HG03354 (cell line): ENCODE results near the gene CCDC85A.
A peak's percentile ranks its signal among the peaks of the same experiment; 100 is the strongest.
"Not testable (repeated sequence)": the region's sequence is repeated elsewhere in the genome, so short reads cannot be mapped to it uniquely, and the experiment has no call there.

ENCODE experiments used
- ATAC-seq: cut with Tn5 transposase; IDR thresholded peaks from one replicate; pipeline ENCODE4 v1.9.1; 2021; ENCODE audit warnings: mild to moderate bottlenecking; ENCODE audit not compliant: unreplicated experiment, poor library complexity, severe bottlenecking

Gene CCDC85A

DNA sequence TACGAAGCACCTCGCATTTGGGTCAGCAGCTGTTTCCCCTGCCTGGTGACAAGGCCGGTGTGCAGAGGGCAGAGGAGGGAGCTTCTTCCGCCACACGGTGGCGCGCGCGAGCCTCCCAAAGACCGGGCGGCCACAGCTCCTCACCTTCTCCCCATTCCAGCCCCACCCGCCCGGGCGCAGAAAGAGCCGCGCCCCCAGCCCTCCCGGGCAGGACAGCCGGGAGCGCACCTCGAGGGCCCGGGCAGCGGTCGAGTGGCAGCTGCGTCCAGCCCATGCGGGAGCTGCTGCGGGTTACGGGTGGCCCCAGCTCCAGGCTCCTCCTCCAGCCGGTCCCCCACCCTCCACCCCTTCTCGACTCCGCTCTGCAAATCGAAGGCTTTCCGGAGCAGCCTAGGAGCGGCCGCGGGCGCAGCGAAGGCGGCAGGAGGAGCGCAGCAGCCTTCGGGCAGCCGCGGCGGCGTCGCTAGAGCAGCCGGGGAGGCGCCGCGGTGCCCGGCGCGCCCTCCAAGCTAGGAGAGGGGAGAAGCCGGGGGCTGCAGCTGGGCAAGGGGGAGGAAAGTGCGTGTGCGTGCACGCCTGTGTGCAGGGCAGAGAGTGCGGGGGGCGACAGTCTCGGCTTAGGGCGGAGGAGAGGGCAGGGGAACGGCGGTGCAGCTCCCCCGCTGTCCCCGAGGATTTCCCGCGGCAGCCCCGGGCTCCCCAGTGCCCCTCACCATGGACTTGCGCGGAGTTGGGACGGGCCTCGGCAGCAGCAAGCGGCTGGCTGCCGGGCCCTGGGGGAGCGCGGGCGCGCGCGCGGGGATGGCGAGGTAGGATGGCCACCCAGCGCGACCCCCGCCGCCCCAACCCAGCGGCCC, at the start of gene CCDC85A:
CCDC85A (plus strand) TSS at position 348 of the 857 bp plus-strand sequence. CDS start 635 bp downstream, outside the sequence.
- peak; percentile 96 for ATAC-seq

DNA sequence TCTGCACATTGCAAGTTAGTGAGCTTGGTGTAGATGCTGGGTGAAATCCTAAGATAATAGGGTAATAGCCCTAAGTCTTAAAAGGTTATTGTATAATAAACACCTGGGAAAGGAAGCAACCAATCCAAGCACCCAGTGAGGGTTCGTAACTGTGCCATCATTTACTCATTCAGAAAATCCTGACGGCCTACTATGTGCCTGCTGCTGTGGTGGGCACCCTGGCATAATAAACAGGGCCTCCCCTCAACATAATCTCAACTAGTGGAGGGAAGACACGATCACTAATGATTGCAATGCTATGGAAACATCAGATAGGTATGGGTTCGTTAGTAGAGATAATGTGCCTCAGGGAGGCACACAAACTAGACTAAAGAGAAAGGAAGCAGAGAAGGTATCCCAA, 48.9 kb upstream of the CCDC85A start:
- ATAC-seq = no peak

DNA sequence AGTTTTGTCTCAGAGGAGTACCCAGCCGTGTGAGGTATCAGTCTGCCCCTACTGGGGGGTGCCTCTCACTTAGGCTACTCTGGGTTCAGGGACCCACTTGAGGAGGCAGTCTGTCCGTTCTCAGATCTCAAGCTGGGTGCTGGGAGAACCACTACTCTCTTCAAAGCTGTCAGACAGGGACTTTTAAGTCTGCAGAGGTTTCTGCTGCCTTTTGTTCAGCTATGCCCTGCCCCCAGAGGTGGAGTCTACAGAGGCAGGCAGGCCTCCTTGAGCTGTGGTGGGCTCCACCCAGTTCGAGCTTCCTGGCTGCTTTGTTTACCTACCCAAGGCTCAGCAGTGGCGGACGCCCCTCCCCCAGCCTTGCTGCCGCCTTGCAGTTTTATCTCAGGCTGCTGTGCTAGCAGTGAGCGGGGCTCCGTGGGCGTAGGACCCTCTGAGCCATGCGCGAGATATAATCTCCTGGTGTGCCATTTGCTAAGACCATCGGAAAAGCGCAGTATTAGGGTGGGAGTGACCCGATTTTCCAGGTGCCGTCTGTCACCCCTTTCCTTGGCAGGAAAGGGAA, 41.2 kb upstream of the CCDC85A start:
- not testable (repeated sequence) for ATAC-seq

DNA sequence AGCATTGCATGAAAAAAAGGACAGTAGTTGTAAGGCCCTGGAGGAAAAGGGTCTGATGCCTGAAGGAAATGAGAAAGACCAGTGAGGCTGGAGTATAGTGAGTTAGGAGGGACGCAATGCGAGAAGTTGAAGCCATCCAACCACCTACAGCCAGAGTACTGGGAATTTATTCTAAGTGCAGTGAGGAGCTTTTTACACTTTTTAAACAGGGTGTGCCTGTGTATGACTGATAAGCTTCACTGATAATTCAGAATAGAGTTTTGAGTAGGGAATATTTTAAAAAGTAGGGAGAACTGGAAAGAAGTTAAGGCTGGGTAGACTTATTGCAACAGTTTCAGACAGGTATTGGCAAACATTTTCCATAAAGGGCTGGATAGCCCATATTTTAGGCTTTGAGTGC, 35.9 kb upstream of the CCDC85A start:
- ATAC-seq = no peak

DNA sequence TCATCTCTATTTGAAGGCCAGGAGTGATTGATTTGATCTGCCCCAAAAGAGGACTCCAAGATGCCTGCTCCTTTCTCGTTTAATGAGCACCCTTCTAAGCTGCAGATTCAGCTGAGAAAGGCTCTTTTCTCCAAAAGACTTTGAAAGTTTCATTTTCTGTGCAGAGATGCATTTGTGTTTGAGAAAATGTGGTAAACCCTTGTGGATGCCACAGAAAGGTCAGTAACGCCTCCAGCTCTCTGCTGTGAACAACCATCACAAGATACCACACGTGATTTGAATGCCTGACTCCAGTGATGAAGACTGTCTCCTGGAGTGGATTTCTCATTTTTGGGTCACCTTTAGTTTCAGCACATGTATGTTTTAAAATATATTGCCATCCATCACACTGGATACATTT, 35.0 kb upstream of the CCDC85A start:
- ATAC-seq = no peak

DNA sequence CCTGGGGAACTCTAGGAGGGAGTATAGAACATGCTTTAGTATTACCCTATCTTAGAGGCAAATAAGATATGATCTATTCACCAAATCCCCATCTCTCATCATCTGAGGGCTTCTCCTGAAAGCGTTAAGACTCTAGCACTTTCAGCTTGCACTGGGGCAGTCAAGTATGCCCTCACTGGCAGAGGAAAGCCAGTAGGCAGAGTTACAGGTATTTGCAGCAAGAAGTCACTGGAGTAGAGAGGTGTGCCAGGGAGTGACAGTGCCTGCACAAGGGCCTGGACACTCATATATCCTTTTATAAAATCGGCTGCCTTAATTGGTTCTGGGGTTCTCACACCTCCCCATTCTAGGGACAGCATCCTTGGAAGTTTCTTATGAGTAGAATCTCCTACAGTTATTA, 31.9 kb upstream of the CCDC85A start:
- ATAC-seq = no peak

DNA sequence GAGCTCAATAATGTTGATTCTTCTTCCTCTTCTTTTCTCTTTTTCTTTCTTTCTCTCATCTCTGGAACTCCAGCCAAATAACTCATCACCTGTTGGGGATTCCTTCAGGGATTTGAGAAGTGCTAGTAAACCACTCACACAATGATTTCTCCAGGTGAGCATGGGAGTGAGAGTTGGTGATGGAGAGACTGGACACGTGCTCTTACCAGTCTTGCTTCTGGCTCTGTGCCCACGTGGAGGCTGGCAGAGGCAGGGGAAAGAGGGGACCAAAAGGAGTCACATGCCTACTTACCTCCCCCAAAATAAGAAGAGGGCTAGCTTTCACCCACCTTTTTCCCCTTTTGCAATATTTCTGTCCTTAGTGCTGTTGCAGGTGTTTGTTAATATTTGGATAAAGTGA, 28.6 kb upstream of the CCDC85A start:
- no peak for ATAC-seq

DNA sequence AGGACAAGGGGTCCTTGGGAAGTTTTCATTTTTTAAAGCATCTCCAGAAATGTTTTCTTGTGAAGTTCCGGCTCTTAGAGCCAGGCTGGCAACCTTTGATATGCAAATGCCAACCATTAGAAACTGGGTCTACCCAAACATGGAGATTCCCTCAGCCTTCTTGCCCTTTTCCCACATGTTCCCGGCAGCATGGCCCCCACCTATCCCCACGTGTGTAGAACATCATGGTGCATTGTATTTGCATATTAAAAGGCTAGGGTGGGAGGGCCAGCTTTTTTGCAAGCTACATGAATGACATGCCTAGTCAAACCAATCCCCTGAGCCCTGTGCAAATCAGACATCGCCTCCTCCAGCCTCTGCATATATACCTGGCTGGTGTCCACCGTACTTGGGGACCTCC, 23.9 kb upstream of the CCDC85A start:
- not testable (repeated sequence) for ATAC-seq

DNA sequence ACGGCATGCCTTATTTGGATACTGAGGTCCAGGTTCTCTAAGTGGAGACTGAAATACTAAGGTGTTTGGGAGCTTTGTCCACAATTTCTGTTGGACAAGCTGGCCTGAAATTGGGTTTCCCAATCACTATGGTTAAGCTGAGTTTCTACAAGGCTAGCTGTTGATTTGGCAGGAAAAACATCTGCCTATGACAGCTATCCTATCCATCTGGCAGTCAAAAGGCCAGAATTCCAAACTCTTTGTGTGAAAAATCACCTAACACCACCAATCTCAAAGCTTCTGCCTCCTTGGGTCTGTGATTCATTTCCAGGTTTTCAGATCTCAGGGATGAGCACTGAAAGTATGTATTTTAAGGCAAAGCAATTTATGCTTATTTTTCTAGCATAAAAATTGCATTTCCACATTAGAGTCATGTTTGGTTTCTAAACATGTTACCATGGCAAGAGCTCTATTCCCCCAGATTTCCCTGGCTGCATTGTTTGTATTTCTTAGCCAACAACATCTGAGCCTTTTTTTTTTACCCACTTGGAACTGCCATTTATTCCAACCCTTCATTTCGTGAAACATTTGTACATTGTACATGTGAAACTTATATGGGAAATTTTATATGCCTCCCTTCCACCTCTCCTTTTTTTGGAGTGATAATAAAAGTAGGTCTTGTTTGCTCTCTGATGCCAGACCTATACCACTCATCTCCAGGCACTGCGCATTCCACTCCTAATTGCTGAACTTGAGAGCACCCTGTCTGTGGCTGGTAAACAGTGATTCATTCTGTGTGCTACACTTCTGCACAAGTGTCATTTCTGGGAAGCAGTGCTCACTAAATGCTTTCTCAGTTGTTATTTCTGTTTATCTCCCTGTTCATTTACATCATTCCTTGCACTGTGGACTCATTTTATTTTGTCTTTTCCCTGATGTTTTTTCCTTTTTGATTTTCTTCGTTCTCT, 15.9 kb upstream of the CCDC85A start:
- no peak for ATAC-seq

DNA sequence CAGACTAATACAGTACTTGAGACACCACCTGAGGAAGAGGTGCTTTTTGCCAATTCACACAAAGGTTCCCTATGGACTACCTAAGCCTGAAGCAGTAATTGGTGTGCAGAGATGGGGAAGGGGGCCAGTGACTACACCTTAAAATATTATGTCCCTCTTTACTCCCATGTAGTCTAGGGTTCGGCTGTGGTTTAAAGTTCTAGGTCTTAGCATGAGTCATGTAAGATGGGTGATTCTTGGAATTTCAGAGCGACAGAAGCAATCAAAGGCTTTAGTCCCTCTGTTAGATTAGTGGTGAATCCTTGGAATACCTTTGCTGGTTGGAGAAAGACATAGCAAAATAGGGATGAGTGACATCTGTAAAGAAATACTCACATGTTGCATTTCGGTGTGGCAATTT, 14.3 kb upstream of the CCDC85A start:
- ATAC-seq = no peak

DNA sequence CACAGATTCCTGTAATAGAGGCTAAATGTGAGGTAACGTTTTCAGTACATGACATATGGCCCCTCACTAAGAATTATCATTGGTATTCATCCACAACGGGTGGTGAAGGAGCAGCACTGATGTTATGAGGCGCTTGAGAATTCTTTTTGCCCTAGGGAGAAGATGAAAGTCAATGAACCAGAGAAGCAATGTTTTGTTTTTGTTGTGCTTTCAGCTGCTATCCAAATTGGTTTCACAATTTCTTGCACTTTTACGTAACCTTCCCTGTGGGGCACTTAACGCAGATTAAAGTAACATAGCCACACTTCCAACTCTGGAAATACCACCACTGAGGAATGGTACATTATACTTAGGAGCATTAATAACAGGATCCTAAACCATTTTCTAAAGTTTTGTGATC, 13.3 kb upstream of the CCDC85A start:
- no peak for ATAC-seq

DNA sequence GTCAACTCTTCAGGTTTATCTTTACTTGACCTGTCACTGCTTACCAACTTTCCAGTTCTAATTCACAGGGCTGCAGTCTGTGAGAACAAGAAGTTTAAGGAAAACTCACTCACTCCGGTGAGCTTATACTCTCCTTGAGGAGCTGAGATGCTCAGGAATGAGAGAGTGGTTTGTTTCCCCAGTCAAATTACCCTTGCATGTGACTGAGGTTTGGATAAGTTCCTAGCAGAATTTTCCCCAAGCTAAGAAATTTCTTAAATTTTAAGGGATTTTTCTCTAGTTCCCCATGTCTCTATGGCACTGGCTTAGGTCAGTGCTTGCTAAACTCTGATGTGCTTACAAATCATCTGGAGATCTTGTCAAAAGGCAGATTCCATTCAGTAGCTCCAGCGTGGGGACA, 12.8 kb upstream of the CCDC85A start:
- no peak for ATAC-seq

DNA sequence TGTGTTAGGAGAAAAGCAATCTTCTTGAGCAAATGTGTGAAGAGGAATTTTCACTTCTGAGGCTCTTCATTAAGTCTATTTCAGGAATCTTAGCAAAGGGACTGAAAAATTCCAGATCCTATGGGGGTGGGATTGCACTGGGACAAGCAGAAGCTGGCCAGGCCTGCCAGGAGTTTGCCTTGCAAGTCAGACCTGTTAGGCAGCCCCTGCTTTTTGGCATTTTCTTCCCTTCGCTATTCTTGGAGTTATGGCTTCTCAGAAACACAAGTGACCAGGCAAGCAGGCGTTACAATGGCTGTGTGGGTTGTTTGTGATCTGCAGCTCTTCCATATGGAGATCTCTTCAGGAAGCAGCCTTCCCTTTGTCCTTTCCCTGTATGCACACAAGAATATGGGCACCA, 8.0 kb upstream of the CCDC85A start:
- ATAC-seq = no peak

DNA sequence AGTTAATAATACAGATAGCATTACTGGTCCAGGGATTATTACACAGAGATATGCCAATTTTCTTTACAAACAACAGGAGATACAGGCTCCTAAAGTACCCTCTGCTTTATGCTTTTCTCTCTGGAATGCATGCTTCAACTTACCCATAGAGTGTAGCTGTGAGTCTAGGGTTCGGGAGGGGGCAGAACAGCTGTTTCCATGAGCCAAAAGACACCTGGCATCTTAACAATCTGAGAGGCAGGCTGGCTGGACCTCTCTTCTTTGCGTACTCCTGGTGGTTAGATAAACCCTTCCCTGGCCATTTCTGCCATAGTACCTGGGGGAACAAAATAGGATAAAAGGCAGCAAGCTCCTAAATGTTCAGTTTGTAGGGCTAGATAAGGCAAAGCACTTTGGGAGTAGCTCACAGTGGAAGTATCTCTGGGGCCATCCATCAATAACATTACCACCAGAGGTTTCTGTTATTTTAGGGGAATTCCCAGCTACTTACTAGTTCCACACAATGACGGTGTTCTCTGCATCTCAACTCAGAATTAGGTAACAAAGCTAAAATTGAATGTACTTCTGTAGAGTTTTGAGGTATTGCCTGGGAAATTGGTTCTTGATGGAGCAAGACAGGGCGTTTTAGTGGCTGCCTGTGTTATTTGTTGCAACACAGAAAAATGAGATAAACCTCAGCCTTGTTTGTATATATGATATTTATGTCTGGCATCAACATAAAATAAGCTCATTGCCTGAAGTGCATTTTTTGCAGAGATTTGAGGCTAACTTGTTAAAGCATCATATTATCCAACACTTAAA, 6.2 kb upstream of the CCDC85A start:
- peak; percentile 76 for ATAC-seq

DNA sequence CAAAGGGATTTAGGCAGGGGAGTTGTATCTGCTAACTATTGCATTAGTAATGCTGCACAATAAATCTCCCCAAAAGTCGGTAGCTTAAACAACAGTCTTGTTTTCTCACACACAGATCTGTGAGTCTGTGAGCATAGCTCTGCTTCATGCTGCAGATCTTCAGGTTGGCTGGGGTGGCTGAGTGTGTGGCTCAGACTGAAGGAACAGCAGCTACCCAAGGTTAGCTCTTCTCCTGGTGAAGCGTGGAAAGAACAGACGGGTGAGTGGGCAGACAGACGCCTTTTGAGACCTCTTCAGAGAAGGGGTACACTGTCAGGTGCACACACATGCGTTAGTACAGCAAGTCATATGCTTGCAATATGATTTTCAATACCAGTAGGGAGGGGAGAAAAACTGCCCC, 3.9 kb upstream of the CCDC85A start:
- ATAC-seq = no peak

DNA sequence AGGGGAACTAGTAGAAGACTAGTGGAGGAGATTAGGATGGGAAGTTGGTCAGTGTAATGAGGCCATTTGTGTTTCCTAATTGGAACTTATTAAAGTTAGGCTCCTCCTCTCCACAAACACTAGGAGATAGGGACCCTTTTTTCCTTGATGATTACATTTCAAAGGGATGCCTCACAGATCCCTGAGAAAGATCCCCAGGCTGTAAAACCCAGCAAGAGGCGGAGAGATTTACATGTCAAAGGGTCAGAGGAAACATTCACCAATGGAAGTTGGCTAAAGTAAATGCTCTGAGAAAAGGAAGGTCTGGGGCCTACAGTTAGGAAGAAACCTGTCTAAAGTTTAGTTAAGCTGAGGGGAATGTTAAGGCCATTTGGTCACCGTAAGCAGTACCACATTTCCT, 1.4 kb upstream of the CCDC85A start:
- no peak for ATAC-seq

DNA sequence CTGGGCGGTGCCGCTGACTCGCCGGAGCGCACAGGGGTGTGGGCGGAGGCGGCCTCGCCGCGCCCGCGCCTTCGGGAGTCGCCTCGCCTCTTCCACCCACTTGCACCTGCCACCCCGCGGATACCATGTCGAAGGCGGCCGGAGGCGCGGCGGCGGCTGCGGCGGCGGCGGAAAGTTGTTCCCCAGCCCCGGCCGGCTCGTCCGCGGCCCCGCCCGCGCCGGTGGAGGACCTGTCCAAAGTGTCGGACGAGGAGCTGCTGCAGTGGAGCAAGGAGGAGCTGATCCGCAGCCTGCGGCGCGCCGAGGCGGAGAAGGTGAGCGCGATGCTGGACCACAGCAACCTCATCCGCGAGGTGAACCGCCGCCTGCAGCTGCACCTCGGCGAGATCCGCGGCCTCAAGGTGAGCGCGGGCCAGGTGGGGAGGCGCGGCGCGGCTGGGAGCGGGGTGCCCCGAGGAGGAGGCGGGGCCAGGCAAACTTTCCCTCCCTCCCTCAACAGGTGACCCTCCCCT, 766 bp downstream of the CCDC85A start:
- peak; percentile 14 for ATAC-seq

DNA sequence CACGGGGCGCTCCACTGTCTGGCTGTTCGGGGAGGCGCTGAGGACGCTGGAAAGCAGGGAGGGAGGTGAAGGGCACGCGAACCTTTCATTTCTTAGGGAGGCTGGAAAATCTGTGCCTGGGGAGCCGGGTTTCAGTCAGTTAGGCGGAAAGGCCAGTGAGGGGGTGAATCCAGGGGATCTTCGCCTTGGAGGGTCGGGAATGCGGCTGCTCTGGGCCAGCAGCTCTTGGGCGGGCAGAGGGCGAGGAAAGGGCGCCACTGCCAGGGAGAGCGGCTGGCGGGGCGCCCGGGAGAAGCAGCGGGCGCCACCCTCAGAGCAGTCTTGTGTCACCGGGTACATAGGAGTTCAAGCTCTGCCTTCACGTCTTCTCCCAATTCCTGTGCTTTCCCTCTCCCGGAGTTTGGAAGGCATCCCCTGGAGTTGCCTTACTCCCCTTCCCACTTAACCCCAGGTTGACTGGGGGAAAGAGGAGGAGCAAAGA, 1.4 kb downstream of the CCDC85A start:
- no peak for ATAC-seq

DNA sequence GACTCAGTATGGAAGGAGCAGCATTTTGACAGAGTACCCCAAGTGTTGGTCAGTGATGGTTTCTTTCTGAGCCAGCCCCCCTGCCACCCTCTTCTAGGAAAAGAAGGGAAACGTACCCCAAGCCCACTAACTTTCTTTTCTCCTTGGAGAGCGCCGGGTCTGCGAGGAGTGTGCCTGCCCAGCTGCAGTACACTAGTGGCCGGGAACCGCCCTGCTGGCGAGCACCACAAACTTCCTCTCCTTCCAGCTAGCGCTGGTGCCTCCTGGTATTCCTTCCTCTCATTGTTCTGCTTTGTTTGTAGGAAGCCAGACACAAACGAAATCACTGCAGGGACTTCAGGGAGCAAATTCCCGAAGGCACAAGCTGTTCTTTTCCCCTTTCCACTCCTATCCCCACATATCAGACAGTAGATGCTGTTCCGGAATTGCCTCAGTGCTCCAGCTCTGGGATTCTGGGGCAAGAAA, 1.8 kb downstream of the CCDC85A start:
- no peak for ATAC-seq
